ENCODE data around the gene HBG2.
A peak's percentile ranks its signal among the peaks of the same experiment; 100 is the strongest.
"Not testable (repeated sequence)": the region's sequence is repeated elsewhere in the genome, so short reads cannot be mapped to it uniquely, and the experiment has no call there.

The HBG2 gene
- total RNA-seq, result 0 reads per million in 4 donors

DNA sequence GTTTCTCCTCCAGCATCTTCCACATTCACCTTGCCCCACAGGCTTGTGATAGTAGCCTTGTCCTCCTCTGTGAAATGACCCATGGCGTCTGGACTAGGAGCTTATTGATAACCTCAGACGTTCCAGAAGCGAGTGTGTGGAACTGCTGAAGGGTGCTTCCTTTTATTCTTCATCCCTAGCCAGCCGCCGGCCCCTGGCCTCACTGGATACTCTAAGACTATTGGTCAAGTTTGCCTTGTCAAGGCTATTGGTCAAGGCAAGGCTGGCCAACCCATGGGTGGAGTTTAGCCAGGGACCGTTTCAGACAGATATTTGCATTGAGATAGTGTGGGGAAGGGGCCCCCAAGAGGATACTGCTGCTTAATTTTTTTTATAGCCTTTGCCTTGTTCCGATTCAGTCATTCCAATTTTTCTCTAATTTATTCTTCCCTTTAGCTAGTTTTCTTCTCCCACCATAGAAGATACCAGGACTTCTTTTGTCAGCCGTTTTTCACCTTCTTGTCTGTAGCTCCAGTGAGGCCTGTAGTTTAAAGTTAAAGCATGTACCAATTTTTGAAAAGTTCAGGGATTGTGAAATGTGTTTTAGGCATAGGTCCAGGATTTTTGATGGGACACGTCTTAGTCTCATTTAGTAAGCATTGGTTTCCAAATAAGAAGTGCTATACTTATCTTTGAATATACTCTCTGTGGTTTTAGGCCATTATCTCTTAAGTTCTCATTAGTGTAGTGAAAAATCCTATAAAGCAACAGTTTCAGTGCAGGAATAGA lies at the start of gene HBG2:
HBG2 (minus strand) TSS at position 136 of the 768 bp plus-strand sequence; CDS start at position 83, 53 bp downstream.
- not testable (repeated sequence) for DNase-seq

- no peak for DNase-seq
Measured at GRCh38 chr11:5304046-5304445, 49.5 kb upstream of the HBG2 start.

DNA sequence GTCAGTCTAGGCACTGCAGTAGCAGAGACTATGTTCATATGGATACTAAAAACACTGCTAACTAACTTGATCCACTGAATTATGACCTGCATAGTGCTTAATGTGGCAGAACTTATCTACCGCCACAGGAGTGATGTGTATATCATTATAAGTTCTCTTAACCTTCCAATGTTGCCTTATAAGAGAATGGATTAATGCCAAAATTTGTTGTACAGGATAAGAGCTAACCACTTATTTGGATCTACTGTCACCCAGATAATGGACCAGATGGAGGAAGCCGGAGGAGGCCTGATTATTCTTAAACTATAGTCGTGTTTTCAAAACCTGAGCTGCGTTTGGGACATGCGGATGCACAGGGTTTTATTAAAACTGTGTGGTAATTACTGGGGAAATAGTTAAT lies 49.0 kb upstream of the HBG2 start:
- DNase-seq, result no peak

- DNase-seq, result no peak
Measured at GRCh38 chr11:5301846-5302245, 47.3 kb upstream of the HBG2 start, which contains the start of gene OR51B4. Gene OR51B4 (minus strand): TSS chr11:5301946. CDS start chr11:5301946, 0 bp downstream.

GRCh38 chr11:5300251-5300650 lies 45.7 kb upstream of the HBG2 start:
- no peak for DNase-seq

DNA sequence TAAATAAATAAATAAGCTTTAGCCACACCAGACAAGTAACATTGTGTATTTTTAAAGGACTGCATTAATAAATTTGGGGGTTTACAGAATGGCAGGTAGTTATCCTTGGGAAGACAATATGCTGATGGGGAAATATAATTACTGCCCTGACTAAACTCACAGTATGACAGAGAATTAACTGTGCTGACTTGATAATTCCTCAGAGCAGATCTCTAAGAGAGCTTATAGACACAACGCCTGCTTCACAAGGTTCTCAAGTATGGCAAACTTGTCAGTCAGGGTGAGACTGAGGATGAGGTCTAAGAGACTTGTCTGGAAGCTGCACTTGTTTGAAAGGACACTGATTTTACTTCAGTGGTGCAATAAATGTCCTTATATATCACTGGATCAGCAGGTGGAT lies 43.9 kb upstream of the HBG2 start:
- DNase-seq, result no peak

- no peak for DNase-seq
Measured at GRCh38 chr11:5297721-5298323, 43.2 kb upstream of the HBG2 start.

DNA sequence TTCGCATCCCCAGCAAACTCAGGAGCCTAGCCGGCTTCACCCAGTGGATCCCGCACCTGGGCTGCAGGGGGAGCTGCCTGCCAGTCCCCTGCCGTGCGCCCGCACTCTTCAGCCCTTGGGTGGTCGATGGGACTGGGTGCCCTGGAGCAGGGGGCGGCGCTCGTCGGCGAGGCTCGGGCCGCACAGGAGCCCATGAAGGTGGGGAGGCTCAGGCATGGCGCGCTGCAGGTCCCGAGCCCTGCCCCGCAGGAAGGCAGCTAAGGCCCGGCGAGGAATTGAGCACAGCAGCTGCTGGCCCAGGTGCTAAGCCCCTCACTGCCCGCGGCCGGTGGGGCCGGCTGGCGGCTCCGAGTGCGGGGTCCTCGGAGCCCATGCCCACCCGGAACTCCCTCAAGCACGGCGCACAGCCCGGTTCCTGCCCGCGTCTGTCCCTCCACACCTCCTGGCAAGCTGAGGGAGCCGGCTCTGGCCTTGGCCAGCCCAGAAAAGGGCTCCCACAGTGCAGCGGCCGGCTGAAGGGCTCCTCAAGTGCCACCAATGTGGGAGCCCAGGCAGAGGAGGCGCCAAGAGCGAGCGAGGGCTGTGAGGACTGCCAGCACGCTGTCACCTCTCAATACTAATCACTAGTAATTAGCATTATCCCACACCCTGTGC lies 39.9 kb upstream of the HBG2 start:
- not testable (repeated sequence) for DNase-seq

DNA sequence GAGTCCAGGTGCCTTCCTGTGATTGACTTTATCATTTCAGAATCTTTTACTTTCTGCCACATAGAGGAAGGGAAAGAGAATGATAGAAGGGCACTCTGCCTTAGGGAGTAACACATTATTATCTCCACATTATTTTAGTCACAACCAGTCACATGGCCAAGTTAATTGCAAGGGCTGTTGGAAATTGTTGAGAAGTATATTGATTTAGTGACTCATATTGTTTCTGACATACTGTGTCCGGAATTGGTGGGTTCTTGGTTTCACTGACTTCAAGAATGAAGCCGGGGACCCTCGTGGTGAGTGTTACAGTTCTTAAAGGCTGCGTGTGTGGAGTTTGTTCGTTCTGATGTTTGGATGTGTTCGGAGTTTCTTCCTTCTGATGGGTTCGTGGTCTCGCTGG lies 38.4 kb upstream of the HBG2 start:
- no peak for DNase-seq

- DNase-seq, result peak in 1 of 5 donors; percentile 13
Measured at GRCh38 chr11:5291207-5291838, 36.7 kb upstream of the HBG2 start.

- DNase-seq, result no peak
Measured at GRCh38 chr11:5290106-5290505, 35.5 kb upstream of the HBG2 start.

DNA sequence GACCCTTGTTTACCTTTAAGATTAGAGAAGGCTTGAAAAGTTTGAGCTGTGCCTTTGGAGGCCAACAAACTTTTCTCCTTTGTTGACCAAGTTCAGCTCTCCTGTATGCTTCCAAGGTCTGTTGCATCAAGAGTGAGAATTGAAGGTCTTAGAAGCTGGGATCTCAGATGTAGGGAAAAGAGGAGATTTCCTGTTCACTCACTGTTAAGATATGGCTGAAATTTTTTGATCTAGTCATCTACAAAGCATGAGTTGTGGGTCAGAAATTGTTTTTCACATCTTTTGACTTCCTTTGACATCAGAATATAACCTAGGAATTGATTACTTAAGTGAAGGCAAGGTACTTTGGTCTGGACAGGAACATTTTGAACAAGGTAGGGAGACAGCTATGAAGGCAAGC lies 35.1 kb upstream of the HBG2 start:
- DNase-seq, result no peak

DNA sequence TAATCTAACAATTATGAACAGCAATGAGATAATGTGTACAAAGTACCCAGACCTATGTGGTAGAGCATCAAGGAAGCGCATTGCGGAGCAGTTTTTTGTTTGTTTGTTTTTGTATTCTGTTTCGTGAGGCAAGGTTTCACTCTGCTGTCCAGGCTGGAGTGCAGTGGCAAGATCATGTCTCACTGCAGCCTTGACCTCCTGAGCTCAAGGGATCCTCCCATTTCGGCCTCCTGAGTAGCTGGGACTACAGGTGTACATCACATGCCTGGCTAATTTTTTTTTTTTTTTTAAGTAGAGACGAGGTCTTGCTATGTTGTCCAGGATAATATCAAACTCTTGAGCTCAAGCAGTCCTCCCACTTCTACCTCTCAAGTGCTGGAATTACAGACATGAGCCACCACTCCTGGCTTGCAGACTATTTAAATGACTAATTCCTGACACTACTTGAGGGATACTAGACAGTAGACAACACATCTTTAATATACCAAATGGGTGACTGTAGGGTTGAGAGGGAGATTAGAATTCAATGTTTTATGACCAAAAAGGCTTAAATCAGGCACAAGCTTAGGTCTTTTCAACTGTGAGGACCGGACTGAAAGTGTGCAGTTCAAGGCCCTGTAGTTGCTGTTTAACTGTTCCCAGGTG lies 34.4 kb upstream of the HBG2 start:
- no peak for DNase-seq

DNA sequence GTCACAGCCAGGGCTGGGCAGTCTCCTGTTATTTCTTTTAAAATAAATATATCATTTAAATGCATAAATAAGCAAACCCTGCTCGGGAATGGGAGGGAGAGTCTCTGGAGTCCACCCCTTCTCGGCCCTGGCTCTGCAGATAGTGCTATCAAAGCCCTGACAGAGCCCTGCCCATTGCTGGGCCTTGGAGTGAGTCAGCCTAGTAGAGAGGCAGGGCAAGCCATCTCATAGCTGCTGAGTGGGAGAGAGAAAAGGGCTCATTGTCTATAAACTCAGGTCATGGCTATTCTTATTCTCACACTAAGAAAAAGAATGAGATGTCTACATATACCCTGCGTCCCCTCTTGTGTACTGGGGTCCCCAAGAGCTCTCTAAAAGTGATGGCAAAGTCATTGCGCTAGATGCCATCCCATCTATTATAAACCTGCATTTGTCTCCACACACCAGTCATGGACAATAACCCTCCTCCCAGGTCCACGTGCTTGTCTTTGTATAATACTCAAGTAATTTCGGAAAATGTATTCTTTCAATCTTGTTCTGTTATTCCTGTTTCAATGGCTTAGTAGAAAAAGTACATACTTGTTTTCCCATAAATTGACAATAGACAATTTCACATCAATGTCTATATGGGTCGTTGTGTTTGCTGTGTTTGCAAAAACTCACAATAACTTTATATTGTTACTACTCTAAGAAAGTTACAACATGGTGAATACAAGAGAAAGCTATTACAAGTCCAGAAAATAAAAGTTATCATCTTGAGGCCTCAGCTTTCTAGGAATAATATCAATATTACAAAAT lies 33.7 kb upstream of the HBG2 start:
- DNase-seq, result no peak

DNA sequence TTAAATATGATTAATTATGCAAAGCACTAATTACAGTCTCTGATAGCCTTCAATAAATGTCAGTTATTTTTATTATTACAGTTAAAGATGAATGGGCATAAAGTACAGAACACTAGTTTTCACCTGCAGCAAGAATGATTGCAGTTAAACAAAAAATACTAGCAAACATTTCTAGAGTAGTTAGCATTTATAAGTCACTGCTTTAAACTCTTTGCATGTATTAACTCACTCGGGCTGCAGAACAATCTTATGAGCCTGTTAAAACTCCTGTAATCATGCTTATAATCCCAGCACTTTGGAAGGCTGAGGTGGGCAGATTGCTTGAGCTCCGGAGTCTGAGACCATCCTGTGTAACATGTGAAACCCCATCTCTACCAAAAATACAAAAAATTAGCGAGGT lies 32.3 kb upstream of the HBG2 start:
- no peak for DNase-seq

DNA sequence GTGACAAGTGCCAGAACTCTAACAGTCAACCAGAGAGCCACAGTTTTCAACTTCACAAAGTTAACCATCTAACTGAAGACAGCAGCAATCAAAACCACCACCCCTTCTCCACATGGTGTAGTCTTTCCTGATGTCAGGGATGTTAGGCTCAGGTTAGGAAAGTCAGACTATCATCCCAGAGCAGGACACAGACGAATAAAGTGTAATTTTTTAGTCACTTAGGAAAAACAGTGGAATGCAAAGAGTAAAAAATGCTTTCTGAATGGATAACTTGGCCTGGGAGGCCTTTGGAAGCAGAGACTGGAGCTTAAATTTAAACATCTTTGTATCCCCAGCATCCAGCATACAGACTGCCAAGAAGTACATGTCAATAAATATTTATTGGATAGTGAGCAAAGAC lies 31.8 kb upstream of the HBG2 start:
- no peak for DNase-seq

DNA sequence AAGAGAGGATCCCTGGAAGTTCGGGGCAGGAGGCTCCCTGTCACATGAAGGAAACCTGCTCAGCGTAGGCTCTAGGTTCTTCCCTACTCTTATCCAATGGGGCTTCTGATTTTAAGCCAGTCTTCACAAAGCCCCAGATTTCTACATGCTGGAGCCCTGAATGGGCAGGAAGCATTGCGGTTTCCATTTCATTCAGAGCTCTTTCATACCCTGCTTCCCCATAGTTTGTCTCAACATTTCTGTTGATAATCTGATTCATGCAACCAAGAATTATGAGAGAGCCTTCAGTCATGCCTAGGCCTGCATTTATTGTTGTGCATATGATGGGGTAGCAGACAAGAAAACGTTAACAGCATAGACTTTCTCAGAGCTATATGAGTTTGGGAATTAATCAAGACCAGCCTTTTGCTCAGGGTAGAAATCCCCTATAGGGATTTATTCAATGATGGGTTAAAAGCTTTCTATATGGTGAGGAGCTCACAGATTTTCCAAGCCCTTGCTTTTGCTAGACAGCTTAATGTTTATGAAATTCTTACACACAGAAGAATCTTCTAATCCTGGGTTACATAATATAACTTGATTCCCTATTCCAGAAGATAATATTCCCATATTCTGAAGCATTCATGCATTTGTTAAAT lies 31.2 kb upstream of the HBG2 start:
- DNase-seq, result no peak

DNA sequence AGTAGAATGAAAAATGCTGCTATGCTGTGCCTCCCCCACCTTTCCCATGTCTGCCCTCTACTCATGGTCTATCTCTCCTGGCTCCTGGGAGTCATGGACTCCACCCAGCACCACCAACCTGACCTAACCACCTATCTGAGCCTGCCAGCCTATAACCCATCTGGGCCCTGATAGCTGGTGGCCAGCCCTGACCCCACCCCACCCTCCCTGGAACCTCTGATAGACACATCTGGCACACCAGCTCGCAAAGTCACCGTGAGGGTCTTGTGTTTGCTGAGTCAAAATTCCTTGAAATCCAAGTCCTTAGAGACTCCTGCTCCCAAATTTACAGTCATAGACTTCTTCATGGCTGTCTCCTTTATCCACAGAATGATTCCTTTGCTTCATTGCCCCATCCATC lies 30.1 kb upstream of the HBG2 start:
- DNase-seq, result no peak

- no peak for DNase-seq
Measured at GRCh38 chr11:5283882-5284281, 29.3 kb upstream of the HBG2 start.

DNA sequence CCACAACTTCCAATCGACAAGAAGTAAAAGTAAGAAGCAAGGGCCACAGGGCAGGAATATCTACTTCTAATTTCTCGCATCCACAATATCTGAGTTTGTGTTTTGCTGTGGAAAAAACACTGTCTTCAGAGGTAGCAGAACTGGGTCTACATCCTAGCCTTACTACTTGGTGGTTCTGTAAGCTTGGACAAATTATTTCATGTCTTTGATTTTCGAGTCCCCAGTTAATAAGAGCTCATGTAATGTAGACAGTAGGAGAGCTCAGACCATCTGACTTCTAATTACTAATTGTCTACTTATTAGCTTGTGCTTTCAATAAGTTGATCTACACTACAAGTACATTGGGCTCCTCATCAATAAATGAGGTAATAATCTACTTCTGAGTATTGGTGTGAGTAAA lies 28.5 kb upstream of the HBG2 start:
- DNase-seq, result no peak

GRCh38 chr11:5282628-5283027 lies 28.0 kb upstream of the HBG2 start:
- DNase-seq, result no peak

DNA sequence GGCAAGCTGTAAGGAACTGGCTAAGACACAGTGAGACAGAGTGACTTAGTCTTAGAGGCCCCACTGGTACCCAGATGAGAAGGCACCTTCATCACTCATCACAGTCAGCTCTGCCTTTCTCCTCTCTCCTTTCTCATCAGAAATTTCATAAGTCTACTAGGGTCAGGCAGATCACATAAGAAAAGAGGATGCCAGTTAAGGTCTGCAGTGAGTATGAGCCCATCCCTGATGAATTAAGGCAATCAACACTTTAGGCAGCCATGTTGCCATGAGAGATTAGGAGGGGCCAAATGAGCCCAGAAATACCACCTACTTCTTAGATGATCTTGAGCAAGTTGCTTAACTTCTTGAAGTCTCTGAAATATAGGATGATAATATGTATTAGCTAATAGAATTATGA lies 27.0 kb upstream of the HBG2 start:
- no peak for DNase-seq
